ENCODE results near the gene TMIE. TPM values are rescaled to one million over a fixed set of nuclear protein-coding genes. Genes with fewer than 3 reads are reported as not detected.

TMIE gene
- total and polyA plus RNA-seq, 2 donors (not counting 1 experiment from before 2014, with no cell fraction given): 0.27 to 2.0 TPM

GRCh38 chr3:46714728-46715506, 13.7 kb downstream of the TMIE start:
- H3K36me3 ChIP-seq (ENCODE audit: control insufficient read depth, insufficient read depth, low read length): no peaks in the 10 kb centered on the region
- no peak overlapping the region for H3K27ac ChIP-seq (ENCODE audit: insufficient read depth, low read length)
- no peaks in the 10 kb centered on the region for H3K4me1 ChIP-seq (ENCODE audit: control insufficient read depth, extremely low read depth, insufficient read depth, low read length)
- H3K4me2 ChIP-seq (ENCODE audit: extremely low read depth, insufficient read depth, low read length): no peak overlapping the region
- TF ChIP-seq, protein P1, sequence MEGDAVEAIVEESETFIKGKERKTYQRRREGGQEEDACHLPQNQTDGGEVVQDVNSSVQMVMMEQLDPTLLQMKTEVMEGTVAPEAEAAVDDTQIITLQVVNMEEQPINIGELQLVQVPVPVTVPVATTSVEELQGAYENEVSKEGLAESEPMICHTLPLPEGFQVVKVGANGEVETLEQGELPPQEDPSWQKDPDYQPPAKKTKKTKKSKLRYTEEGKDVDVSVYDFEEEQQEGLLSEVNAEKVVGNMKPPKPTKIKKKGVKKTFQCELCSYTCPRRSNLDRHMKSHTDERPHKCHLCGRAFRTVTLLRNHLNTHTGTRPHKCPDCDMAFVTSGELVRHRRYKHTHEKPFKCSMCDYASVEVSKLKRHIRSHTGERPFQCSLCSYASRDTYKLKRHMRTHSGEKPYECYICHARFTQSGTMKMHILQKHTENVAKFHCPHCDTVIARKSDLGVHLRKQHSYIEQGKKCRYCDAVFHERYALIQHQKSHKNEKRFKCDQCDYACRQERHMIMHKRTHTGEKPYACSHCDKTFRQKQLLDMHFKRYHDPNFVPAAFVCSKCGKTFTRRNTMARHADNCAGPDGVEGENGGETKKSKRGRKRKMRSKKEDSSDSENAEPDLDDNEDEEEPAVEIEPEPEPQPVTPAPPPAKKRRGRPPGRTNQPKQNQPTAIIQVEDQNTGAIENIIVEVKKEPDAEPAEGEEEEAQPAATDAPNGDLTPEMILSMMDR (conservative IDR thresholded peaks at IDR 0.05 in 1 of 2, IDR thresholded peaks at IDR 0.05 in 1 of 2; ENCODE audit: low read depth in 1 of 2, low read length in 2 of 2): no peak
- no peak for TF ChIP-seq EZH2 (IDR thresholded peaks at IDR 0.05; ENCODE audit: low read length, missing control alignments)
- no peaks in the 10 kb centered on the region for H3K27me3 ChIP-seq (ENCODE audit: control insufficient read depth, insufficient read depth, low read length)
- DNase-seq (ENCODE audit: low read depth in 2 of 2): no peak
- H3K4me3 ChIP-seq (replicated peaks in 1 of 4; ENCODE audit: control extremely low read depth in 1 of 4, insufficient read depth in 1 of 4, low read depth in 3 of 4, low read length in 4 of 4): no peak overlapping the region
- no peak overlapping the region for H2AFZ ChIP-seq (ENCODE audit: low read length)
- no peaks in the 10 kb centered on the region for H3K9me3 ChIP-seq (ENCODE audit: control insufficient read depth, insufficient read depth, low read depth, low read length)
- H3K79me2 ChIP-seq (ENCODE audit: control insufficient read depth, insufficient read depth, low read length): no peaks in the 10 kb centered on the region
- no peaks in the 10 kb centered on the region for H4K20me1 ChIP-seq (ENCODE audit: control insufficient read depth, extremely low read depth, insufficient read depth, low read length)
- no peak overlapping the region for H3K9ac ChIP-seq (ENCODE audit: insufficient read depth, low read length)

DNA sequence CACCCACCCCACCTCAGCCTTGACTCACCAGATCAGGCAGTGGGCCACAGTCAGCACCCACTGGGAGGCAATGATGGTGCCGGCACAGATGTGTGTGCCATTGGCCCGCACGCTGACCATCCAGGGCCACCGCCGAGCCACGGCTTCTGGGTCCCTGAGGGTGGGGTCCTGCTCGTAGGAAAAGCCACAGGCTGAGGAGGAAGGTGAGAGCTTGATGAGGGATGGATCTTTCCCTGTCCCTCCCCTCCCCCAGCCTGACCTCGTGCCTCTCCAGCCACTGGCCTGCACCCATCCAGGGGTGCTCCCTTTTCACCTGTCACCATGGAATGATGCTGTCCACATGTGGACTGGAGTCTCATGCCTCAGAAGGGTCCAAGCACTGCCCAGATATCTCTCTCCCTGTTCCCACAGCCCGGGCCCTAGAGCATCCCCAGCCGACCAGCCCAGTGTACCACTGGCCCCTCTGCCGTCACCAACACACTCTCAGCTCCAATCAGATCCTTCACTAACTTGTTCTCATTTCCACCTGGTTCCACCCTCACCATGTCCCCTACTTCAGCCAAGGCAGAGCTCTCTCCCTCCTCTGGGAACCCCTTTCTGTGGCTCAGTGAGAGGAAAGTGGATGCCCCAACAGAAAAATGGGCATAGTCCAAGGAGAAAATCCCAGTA, 14.4 kb downstream of the TMIE start:
- H3K9me3 ChIP-seq (ENCODE audit: control insufficient read depth, insufficient read depth, low read depth, low read length): no peaks in the 10 kb centered on the region
- no peak overlapping the region for H3K4me3 ChIP-seq (replicated peaks in 1 of 4; ENCODE audit: control extremely low read depth in 1 of 4, insufficient read depth in 1 of 4, low read depth in 3 of 4, low read length in 4 of 4)
- H3K79me2 ChIP-seq (ENCODE audit: control insufficient read depth, insufficient read depth, low read length): no peaks in the 10 kb centered on the region
- no peaks in the 10 kb centered on the region for H3K36me3 ChIP-seq (ENCODE audit: control insufficient read depth, insufficient read depth, low read length)
- H4K20me1 ChIP-seq (ENCODE audit: control insufficient read depth, extremely low read depth, insufficient read depth, low read length): no peaks in the 10 kb centered on the region
- H3K9ac ChIP-seq (ENCODE audit: insufficient read depth, low read length): no peak overlapping the region
- H3K4me1 ChIP-seq (ENCODE audit: control insufficient read depth, extremely low read depth, insufficient read depth, low read length): no peaks in the 10 kb centered on the region
- H3K27me3 ChIP-seq (ENCODE audit: control insufficient read depth, insufficient read depth, low read length): no peaks in the 10 kb centered on the region
- H3K27ac ChIP-seq (ENCODE audit: insufficient read depth, low read length): no peak overlapping the region
- TF ChIP-seq, protein P1 (conservative IDR thresholded peaks at IDR 0.05 in 1 of 2, IDR thresholded peaks at IDR 0.05 in 1 of 2; ENCODE audit: low read depth in 1 of 2, low read length in 2 of 2): no peak
- TF ChIP-seq EZH2 (IDR thresholded peaks at IDR 0.05; ENCODE audit: low read length, missing control alignments): no peak
- no peak for DNase-seq (ENCODE audit: low read depth in 2 of 2)
- H2AFZ ChIP-seq (ENCODE audit: low read length): no peak overlapping the region
- no peak overlapping the region for H3K4me2 ChIP-seq (ENCODE audit: extremely low read depth, insufficient read depth, low read length)

All from fibroblast of lung (primary cell).